GM18519 (cell line): ENCODE measurements around the gene SAMD9.
"Not testable (repeated sequence)": the region's sequence is repeated elsewhere in the genome, so short reads cannot be mapped to it uniquely, and the experiment has no call there.

ENCODE experiments used
- ATAC-seq: cut with Tn5 transposase; IDR thresholded peaks from one replicate; pipeline ENCODE4 v1.9.1; 2021; ENCODE audit warnings: mild to moderate bottlenecking, moderate library complexity; ENCODE audit not compliant: unreplicated experiment, low FRiP score

The SAMD9 gene

DNA sequence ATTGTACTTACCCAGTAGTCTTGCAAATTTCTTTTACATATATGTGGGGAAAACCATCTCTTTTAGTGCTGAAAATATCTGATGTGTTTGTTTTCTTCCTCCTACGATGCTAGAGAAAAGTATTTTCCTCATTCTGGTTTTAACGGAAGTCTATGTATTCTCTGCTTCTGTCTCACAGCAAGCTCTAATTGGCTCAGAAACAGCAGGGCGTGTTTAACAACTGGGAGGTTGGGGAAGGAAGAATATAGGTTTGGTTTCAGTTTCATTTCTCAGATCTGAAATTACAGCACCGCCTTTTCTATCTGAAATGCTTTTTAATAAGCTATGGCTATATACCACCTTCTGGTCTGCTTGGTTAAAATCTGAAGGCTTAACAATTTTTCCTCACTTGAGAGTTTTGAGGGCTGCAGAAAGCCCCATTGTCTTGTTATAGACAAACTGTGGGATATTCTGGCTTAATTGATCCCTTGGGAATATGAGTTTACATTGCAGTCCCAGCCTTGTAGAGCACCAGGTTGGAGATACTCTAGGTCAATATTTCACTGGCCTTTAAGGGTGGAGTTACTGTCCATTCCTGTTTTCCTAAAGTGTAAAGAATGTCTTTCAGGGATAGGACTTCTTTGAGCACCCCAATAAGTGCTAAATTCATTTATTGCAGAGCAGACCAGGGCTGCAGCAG is at the start of gene SAMD9:
TSS of gene SAMD9 (minus strand) at position 128 of the 679 bp plus-strand sequence. CDS start 11,882 bp downstream, outside the sequence.
- peak; percentile 100 for ATAC-seq

DNA sequence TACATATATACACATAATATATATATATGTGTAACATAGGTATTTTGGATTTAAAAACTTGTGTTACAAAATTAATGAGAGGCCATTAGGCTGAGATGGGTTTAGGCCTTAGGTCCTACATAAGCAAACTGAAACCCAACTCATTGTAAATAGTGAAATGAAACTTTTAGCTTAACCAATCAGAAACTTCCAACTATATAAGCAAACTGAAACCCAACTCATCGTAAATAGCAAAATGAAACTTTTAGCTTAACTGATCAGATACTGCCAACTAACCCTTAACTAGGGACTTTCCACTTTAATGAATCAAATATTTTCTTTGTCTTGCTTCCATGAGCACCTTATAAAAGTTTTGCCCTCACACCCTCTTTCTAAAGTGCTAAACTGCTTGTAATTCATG is 47.7 kb upstream of the SAMD9 start:
- ATAC-seq = peak; percentile 99

DNA sequence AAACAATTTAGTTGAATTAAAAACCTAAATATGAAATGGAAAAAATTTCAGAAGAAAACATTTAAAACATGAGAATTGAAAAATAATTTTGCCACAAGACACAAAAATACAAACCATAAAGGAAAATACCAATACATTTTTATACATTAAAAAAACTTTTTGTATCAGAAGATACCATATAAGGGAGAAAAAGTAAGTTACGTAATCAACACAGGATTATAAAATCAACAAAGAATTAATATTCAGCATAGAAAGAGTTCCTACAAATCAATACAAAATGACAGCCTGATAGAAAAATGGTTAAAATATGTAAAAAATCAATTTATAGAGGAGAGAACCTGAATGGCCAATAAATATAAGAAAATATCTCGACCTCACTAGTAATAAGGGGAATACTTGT is 47.0 kb upstream of the SAMD9 start:
- no peak for ATAC-seq

DNA sequence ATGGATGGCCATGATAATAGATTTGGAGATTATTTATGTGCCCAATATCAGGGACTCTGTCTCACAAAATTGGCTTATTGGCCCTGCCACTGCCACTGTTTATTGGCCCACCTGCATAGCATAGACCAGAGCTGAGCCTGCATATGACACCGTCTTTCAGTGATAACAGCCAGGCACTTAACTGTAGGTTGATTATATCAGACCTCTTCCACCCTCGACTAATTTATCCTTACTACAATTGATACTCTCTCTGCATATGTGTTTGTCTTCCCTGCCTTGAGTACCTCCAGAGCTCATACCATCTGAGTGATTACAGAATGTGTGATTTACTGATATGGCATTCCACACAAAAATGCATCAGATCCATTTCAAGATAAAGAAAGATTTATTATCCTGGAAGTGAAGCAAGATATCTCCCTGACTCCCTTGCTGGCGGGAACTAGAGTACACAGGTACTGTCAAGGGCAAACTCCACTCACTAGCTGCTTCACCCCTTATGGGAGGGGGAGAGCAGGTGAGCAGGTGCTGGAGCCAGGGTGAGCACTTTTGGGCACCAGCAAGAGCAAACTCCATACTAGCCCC is 43.5 kb upstream of the SAMD9 start:
- no peak for ATAC-seq

DNA sequence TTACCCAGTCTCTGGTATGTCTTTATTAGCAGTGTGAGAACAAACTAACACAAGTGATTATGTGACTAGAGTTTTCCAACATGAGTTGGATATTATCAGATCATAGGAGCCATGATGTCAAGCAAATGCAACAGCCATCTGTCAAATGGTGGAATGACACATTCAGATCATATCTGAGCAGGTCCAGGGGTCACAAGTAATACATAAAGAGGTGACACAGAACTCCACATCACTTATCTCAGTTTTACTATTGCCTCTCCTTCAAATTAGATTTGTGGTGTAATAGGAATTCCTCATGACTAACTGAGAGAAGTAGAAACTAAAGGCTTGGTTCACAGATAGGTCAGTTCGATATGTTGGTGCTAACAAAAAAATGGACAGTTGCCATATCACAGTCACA is 42.6 kb upstream of the SAMD9 start:
- no peak for ATAC-seq

DNA sequence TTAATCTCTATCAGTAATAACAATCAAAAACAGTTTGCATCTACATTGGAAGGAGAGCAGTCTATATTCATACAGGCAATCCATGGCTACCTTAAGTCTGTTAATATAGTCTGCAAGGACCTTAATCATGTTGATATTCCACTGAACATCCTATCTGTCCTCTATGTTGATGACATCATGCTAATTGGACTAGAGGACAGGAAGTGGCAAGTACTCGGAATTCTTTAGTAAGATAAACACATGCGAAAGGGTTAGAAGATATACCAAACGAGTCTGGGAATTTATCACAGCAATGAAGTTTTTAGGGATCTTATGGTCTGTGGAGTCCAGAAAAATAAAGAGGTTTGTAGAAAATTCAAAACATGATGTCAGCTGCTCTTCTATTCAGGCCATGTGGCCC is 41.7 kb upstream of the SAMD9 start:
- ATAC-seq = no peak

DNA sequence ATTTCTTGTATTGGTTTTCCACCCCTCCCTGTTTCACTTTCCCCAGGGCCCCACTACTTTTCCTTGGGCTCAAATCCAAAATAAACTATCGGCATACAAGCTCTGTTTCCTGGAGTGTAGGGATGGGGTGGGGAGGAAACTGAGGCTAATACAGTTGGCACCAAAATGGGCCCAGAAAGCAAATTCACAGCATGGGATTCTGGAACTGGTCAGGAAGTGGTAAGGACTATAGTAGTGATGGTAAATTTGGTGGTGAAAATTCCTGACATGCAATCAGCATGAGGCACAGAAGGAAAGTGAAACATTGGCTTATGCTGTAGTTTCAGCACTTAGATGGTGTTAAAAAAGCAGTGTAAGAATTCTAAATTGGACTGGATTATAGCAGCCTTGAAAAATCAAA is 39.1 kb upstream of the SAMD9 start:
- no peak for ATAC-seq

GRCh38 chr7:93150200-93150835 is 32.5 kb upstream of the SAMD9 start:
- ATAC-seq = no peak

DNA sequence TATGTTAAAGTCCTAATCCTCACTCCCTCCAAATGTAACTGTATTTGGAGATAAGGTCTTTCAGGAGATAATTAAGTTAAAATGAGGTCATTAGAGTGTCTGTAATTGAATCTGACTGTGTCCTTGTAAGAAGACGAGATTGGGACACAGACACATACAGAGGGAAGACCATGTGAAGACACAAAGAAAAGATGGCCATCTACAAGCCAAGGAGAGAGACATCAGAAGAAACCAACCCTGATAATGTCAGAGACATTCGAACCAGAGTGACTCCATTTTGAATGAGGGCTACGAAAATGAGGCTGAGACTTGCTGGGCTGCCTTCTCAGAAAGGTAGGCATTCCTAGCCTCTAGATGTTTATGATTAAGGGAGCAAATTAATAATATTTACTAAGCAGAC is 30.9 kb upstream of the SAMD9 start:
- no peak for ATAC-seq

DNA sequence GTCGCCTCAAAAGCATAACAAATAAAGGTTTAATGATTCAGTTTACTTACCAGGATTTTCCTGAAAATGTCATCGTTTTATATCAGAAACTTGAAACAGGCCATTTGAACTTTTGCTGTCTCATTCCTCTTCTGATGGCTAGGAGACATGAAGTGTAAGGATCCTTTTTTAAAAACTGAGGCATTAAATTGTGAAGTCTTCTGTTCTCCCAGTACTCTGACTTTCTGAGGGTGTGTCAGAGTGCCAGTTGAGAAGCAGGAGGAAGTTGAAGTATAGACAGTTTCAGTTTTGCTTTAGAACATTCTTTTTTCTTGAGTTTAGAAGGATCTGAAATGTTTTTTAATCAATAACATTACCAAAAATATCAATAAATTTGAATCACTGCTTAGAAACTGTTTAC is 30.4 kb upstream of the SAMD9 start, which contains the start of gene SAMD9L:
TSS of gene SAMD9L (minus strand) at position 242 of the 400 bp plus-strand sequence. CDS start 12,414 bp downstream, outside the sequence.
- ATAC-seq = peak; percentile 49

DNA sequence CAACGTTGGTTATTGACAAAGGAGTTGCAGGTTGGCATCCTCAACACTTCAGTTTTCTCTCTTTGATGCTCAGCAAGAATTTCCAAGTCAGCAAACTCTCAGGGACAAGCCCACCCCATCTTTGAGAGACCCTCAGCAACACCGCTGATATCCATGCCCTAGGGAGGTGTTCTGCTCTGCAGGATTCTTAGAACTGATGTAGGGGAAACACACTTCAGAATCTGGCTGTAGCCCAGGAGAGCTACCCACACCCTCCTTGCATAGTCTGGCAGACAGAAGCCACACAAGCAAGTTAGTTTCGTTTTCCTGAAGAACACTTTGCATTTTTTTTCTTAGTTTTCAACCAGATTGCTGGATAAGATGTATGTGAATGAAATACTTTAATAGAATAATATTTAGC is 29.6 kb upstream of the SAMD9 start:
- ATAC-seq = peak; percentile 71

DNA sequence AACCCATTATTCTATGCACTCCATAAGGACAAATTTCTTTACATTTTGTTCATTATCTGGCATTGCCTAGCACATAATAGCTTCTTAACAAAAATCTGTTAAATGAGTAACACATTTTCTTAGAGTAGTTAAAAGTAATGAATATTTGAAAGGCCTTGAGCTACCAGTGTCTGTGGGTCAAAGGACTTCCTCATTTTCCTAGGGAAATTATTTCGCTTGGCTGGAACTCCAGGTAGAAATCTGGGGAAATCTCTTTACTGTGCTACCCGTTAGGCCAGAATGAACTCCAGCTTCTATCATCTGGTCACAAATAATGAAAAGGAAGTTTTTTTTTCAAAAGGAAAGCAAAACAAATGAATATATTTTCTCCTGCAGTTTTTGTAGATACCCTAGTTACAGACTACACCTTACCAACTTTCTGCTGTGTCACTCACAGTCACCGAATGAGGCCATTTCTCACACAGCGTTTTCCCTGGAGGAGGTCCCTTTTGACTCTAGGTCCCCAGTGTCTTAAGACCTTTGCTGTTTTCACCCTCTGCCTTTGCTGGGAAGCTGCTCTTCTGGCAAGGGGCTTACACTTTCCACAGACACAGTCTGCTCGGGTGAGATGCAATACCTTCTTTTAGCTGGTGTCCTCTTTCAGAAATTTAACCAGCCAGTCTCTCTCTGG is 28.8 kb upstream of the SAMD9 start:
- ATAC-seq = no peak

DNA sequence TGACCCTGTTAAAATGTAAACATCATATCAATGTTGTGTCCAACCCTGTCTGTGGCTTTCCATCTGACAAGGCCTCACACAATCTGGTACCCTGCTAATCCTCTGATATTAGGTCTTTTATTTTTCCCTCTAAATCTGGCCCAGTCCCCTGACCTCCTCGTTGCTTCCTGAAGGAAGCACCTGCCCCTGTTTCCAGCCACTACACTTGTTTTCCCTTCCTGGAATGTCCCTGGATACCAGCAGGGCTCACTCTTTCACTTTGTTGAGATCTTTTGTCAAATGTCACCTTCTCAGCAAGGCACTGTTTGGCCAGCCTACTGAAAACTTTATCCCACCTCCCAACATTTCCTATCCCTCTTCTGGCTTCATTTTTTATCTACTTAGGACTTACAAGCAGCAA is 28.3 kb upstream of the SAMD9 start:
- ATAC-seq = no peak

DNA sequence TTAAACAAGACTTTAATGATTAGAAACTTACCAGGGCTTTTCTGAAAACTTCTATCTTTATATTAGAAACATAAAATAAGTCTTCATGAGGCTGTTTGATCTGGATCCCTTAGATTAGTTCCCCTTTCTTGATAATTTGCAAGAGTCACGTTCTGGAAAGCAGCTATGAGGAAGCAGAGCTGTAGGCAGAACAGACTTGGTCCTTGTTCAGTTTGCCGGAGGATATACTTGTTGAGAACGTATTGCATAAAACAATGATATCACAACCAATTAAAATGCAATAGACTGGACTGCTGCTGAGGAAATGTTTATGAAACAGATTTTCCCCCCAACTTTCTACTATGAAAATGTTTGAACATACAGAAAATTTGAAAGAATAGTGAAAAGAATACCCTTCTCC is 27.6 kb upstream of the SAMD9 start:
- no peak for ATAC-seq

- no peak for ATAC-seq
Observed at GRCh38 chr7:93142127-93142526, 24.3 kb upstream of the SAMD9 start.

- no peak for ATAC-seq
Observed at GRCh38 chr7:93140582-93141191, 22.9 kb upstream of the SAMD9 start.

- ATAC-seq = no peak
Observed at GRCh38 chr7:93138576-93138975, 20.8 kb upstream of the SAMD9 start.

DNA sequence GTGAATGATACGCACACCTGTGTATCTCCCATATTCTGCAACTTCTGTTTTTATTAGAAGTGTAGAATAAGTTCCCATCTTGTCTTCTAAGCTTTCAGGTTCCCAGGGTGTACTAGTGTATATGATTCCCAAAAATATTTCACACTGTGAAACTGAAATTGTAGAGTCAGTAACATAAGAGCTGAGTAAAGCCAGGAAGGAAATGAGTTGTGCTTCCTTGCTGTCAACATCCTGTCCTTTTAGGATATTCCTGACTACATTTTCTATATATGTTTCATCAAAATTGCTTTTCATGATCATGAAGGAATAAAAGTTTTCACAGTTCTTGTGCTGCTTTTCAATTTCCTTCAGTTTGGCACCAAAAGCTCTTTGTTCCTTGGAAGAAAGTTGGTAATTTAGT is 15.2 kb upstream of the SAMD9 start:
- no peak for ATAC-seq

- no peak for ATAC-seq
Observed at GRCh38 chr7:93132216-93132615, 14.4 kb upstream of the SAMD9 start.

- ATAC-seq = not testable (repeated sequence)
Observed at GRCh38 chr7:93126954-93127353, 9.2 kb upstream of the SAMD9 start.

DNA sequence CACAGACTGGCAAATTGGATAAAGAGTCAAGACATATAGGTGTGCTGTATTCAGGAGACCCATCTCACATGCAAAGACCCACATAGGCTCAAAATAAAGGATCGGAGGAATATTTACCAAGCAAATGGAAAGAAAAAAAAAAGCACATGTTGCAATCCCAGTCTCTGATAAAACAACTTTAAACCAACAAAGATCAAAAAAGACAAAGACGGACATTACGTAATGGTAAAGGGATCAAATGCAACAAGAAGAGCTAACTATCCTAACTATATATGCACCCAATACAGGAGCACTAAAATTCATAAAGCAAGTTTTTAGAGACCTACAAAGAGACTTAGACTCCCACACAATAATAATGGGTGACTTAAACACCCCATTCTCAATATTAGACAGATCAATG is 5.8 kb upstream of the SAMD9 start:
- not testable (repeated sequence) for ATAC-seq
